ENCODE measurements around the gene PRM1. TPM values are rescaled to one million over a fixed set of nuclear protein-coding genes. Genes with fewer than 3 reads are reported as not detected.
A peak's percentile ranks its signal among the peaks of the same experiment; 100 is the strongest.

The PRM1 gene
- total and polyA plus RNA-seq, 2 of the 4 experiments (the other 2 are of a cell fraction), result not detected

GRCh38 chr16:11310997-11311561 lies 29.9 kb upstream of the PRM1 start:
- no TSS peak for BruUV-seq (replicated peaks)
- H3K9me3 ChIP-seq (ENCODE audit: control insufficient read depth, insufficient read depth, low read length), result no peaks in the 10 kb centered on the region
- H3K4me1 ChIP-seq (ENCODE audit: control insufficient read depth, insufficient read depth, low read length), result peaks cover 24% of the 10 kb centered on the region
- ChIA-PET CTCF (interaction anchor here (0.7 kb wide), 1 partner anchor 27 kb away, joined by 3 read pairs; no protein-coding TSS in a partner anchor), POLR2A (ENCODE audit: unreplicated experiment) (interaction anchor here (1.2 kb wide), 1 partner anchor 55 kb away, joined by 4 read pairs; the partner anchor contains the start of gene SOCS1)
- no peak overlapping the region for H2BK5ac ChIP-seq (ENCODE audit: low read depth, low read length, poor library complexity, severe bottlenecking)
- H3K9me1 ChIP-seq (ENCODE audit: insufficient read depth, low read length), result peaks cover 18% of the 10 kb centered on the region
- H3K9ac ChIP-seq (ENCODE audit: low read depth, low read length), result no peak overlapping the region
- H4K5ac ChIP-seq (ENCODE audit: low read depth, low read length), result peak overlapping the region; percentile 5; the same call in 1 of the 2 replicates
- WGBS, 2 experiments (ENCODE audit: extremely low coverage in 2 of 2, insufficient read length in 1 of 2), result no CpG with 5 or more reads among the region's 10 CpGs
- H3K4me3 ChIP-seq (ENCODE audit: insufficient read depth, low read depth, low read length), result no peak overlapping the region
- H3K4me2 ChIP-seq (ENCODE audit: low read depth, low read length), result no peak overlapping the region
- H3K36me3 ChIP-seq (ENCODE audit: control insufficient read depth, insufficient read depth, low read length), result no peaks in the 10 kb centered on the region
- H2BK15ac ChIP-seq (ENCODE audit: low read depth, low read length), result peak overlapping the region; percentile 60; the same call in 2 of the 3 replicates
- no peak for TF ChIP-seq RAD21 (IDR thresholded peaks at IDR 0.05; ENCODE audit: low read length)
- H2AFZ ChIP-seq (replicated peaks; ENCODE audit: low read length, poor library complexity), result no peak overlapping the region
- dilution Hi-C loops (cut with HindIII; ENCODE audit: low sequenced_read_pairs, unreplicated experiment), result no loop called here
- H3K56ac ChIP-seq (ENCODE audit: extremely low read depth, insufficient read depth, low read length), result no peak overlapping the region
- intact Hi-C loops (cut with micrococcal nuclease), result no loop called here
- 0 out of 2 replicates have a peak overlapping the region, but pooled peaks have one; percentile 74 for H3K14ac ChIP-seq (replicated peaks; ENCODE audit: low read depth, low read length)
- in situ Hi-C loops (cut with MboI; ENCODE audit: low sequenced_read_pairs), result no loop called here
- H4K91ac ChIP-seq (ENCODE audit: insufficient read depth, low read depth, low read length), result peak overlapping the region; percentile 52
- peak overlapping the region; percentile 75 for H2BK120ac ChIP-seq (ENCODE audit: low read depth, low read length)
- H4K8ac ChIP-seq (ENCODE audit: low read depth in 2 of 2, low read length in 2 of 2), result peak overlapping the region in 1 of 2 experiments; percentile 51; a peak in 1 of 4 replicates
- H2AK9ac ChIP-seq (replicated peaks; ENCODE audit: low read depth, low read length, poor library complexity), result peak overlapping the region; percentile 30
- H3K4ac ChIP-seq (ENCODE audit: low read depth, low read length), result peak overlapping the region; percentile 84
- H2AK5ac ChIP-seq (ENCODE audit: low read depth, low read length), result peak overlapping the region; percentile 48; the same call in 1 of the 2 replicates
- no peak overlapping the region for H3K23ac ChIP-seq (ENCODE audit: low read depth, low read length)
- no peak overlapping the region for H3K27ac ChIP-seq (ENCODE audit: insufficient read depth, low read length)
- peaks cover 0 to 5% of the 10 kb centered on the region in 2 experiments; a peak in 2 of 4 replicates for H3K79me1 ChIP-seq (ENCODE audit: low read depth in 1 of 2, low read length in 2 of 2)
- ATAC-seq (ENCODE audit: low read depth) (no peak), DNase-seq (no peak)
- no peaks in the 10 kb centered on the region for H3K27me3 ChIP-seq (ENCODE audit: control insufficient read depth, insufficient read depth, low read length)
- peak overlapping the region; percentile 5; the same call in 1 of the 2 replicates for H3K18ac ChIP-seq (ENCODE audit: low read depth, low read length)
- H4K20me1 ChIP-seq (ENCODE audit: insufficient read depth, low read length), result no peaks in the 10 kb centered on the region
- H2BK20ac ChIP-seq (ENCODE audit: low read depth, low read length), result peak overlapping the region; percentile 59; the same call in 1 of the 2 replicates
